Skeletal muscle tissue (tissue), 4 donors: Measurements from ENCODE around the gene GUCA2A. TPM values are rescaled to one million over a fixed set of nuclear protein-coding genes. Genes with fewer than 3 reads are reported as not detected.

ENCODE experiments used
- H3K27ac ChIP-seq: one replicate; pipeline ENCODE4 v1.7.0; 2013; ENCODE audit warnings: mild to moderate bottlenecking, low read depth, low read length, inconsistent platforms
- H3K27me3 ChIP-seq, 3 donors: one replicate each; pipeline ENCODE4 v1.7.0; 2013; ENCODE audit warnings: low read length in 3 of 3; ENCODE audit not compliant: control insufficient read depth in 3 of 3, insufficient read depth in 3 of 3
- H3K36me3 ChIP-seq, 3 donors: one replicate each; pipeline ENCODE4 v1.7.0; 2013; ENCODE audit warnings: low read length in 3 of 3; ENCODE audit not compliant: control insufficient read depth in 3 of 3, insufficient read depth in 3 of 3
- H3K4me1 ChIP-seq, 3 donors: one replicate each; pipeline ENCODE4 v1.7.0; 2013; ENCODE audit warnings: low read length in 3 of 3, mild to moderate bottlenecking in 3 of 3; ENCODE audit not compliant: control insufficient read depth in 3 of 3, insufficient read depth in 3 of 3
- H3K4me3 ChIP-seq, 3 donors: one replicate each; pipeline ENCODE4 v1.7.0; 2013; ENCODE audit warnings: low read length in 3 of 3
- H3K9ac ChIP-seq, 3 donors: one replicate each; pipeline ENCODE4 v1.7.0; 2013; ENCODE audit warnings: low read length in 3 of 3, mild to moderate bottlenecking in 3 of 3, moderate library complexity in 2 of 3, low read depth in 1 of 3
- H3K9me3 ChIP-seq, 3 donors: one replicate each; pipeline ENCODE4 v1.7.0; 2013; ENCODE audit warnings: low read length in 3 of 3; ENCODE audit not compliant: control insufficient read depth in 3 of 3
- total RNA-seq: library from RNA; depleted of rRNA; stranded (reverse); fragments of >200 nt; gene quantifications from one replicate; pipeline ENCODE4 v1.2.3, GENCODE V29; 2014
- donor health status: Osteomylitis.

The GUCA2A gene
- total RNA-seq, 1 donor from 2014 or later: not detected

- H3K27me3 ChIP-seq: peaks cover 0 to 6% (median 3%) of the 10 kb centered on the region in 3 donors
- H3K9ac ChIP-seq: no peak overlapping the region
- H3K9me3 ChIP-seq: peaks cover 0 to 4% (median 0%) of the 10 kb centered on the region in 3 donors
- H3K4me3 ChIP-seq: no peak overlapping the region
- H3K27ac ChIP-seq: no peak overlapping the region
- H3K36me3 ChIP-seq: no peaks in the 10 kb centered on the region
- peaks cover 0 to under 1% (median 0%) of the 10 kb centered on the region in 3 donors for H3K4me1 ChIP-seq
Observed at GRCh38 chr1:42157667-42158066, 6.9 kb downstream of the GUCA2A start.

- Histone ChIP-seq H3K36me3 (no peaks in the 10 kb centered on the region), H3K4me3 (no peak overlapping the region), H3K9me3 (no peaks in the 10 kb centered on the region), H3K27me3 (peaks cover 0 to 6% (median 4%) of the 10 kb centered on the region in 3 donors), H3K4me1 (peaks cover 0 to 5% (median 0%) of the 10 kb centered on the region in 3 donors), H3K9ac (no peak overlapping the region), H3K27ac (no peak overlapping the region)
Observed at GRCh38 chr1:42155362-42155761, 9.2 kb downstream of the GUCA2A start.

- Histone ChIP-seq H3K36me3 (no peaks in the 10 kb centered on the region), H3K4me1 (peaks cover 0 to 5% (median 0%) of the 10 kb centered on the region in 3 donors), H3K27me3 (peaks cover 0 to 6% (median 5%) of the 10 kb centered on the region in 3 donors), H3K4me3 (no peak overlapping the region), H3K9me3 (no peaks in the 10 kb centered on the region), H3K9ac (no peak overlapping the region), H3K27ac (no peak overlapping the region)
Observed at GRCh38 chr1:42154685-42155084, 9.9 kb downstream of the GUCA2A start.

- Histone ChIP-seq H3K36me3 (no peaks in the 10 kb centered on the region), H3K9me3 (no peaks in the 10 kb centered on the region), H3K27ac (no peak overlapping the region), H3K27me3 (peaks cover 0 to 6% (median 6%) of the 10 kb centered on the region in 3 donors), H3K4me3 (no peak overlapping the region), H3K9ac (no peak overlapping the region), H3K4me1 (peaks cover 0 to 5% (median 0%) of the 10 kb centered on the region in 3 donors)
Observed at GRCh38 chr1:42153624-42154023, 10.9 kb downstream of the GUCA2A start.

- no peak within 1 kb of the TSS for H3K9ac ChIP-seq
- H3K27me3 ChIP-seq: peaks cover 0 to 9% (median 9%) of the 10 kb centered on the region in 3 donors
- H3K27ac ChIP-seq: no peak within 1 kb of the TSS
- peaks cover 0 to 5% (median 0%) of the 10 kb centered on the region in 3 donors for H3K4me1 ChIP-seq
- H3K9me3 ChIP-seq: no peaks in the 10 kb centered on the region
- no peaks in the 10 kb centered on the region for H3K36me3 ChIP-seq
- H3K4me3 ChIP-seq: no peak within 1 kb of the TSS
Observed at GRCh38 chr1:42152907-42153600, 11.5 kb downstream of the GUCA2A start, which contains the start of gene GUCA2B. Gene GUCA2B, plus strand, starts transcription at chr1:42153410. Its CDS starts 41 bp downstream, at chr1:42153451.

- H3K27me3 ChIP-seq: peaks cover under 1 to 15% (median 9%) of the 10 kb centered on the region in 3 donors
- H3K4me3 ChIP-seq: no peak overlapping the region
- H3K9me3 ChIP-seq: no peaks in the 10 kb centered on the region
- H3K27ac ChIP-seq: no peak overlapping the region
- no peaks in the 10 kb centered on the region for H3K36me3 ChIP-seq
- H3K9ac ChIP-seq: no peak overlapping the region
- peaks cover 0 to 5% (median 0%) of the 10 kb centered on the region in 3 donors for H3K4me1 ChIP-seq
Observed at GRCh38 chr1:42152119-42152518, 12.4 kb downstream of the GUCA2A start.

- H3K27ac ChIP-seq: no peak overlapping the region
- no peaks in the 10 kb centered on the region for H3K9me3 ChIP-seq
- no peaks in the 10 kb centered on the region for H3K36me3 ChIP-seq
- H3K4me1 ChIP-seq: peaks cover 0 to 8% (median 6%) of the 10 kb centered on the region in 3 donors
- H3K9ac ChIP-seq: no peak overlapping the region
- H3K4me3 ChIP-seq: no peak overlapping the region
- peaks cover 14 to 28% (median 24%) of the 10 kb centered on the region in 3 donors for H3K27me3 ChIP-seq
Observed at GRCh38 chr1:42150651-42151050, 13.9 kb downstream of the GUCA2A start.

GRCh38 chr1:42148166-42148565 lies 16.4 kb downstream of the GUCA2A start:
- Histone ChIP-seq H3K27me3 (peaks cover 34 to 44% (median 39%) of the 10 kb centered on the region in 3 donors), H3K4me3 (no peak overlapping the region), H3K9me3 (no peaks in the 10 kb centered on the region), H3K27ac (no peak overlapping the region), H3K9ac (no peak overlapping the region), H3K4me1 (peaks cover 0 to 14% (median 6%) of the 10 kb centered on the region in 3 donors), H3K36me3 (no peaks in the 10 kb centered on the region)

GRCh38 chr1:42146626-42147320 lies 17.8 kb downstream of the GUCA2A start:
- H3K36me3 ChIP-seq: no peaks in the 10 kb centered on the region
- H3K27ac ChIP-seq: no peak overlapping the region
- no peak overlapping the region for H3K4me3 ChIP-seq
- no peak overlapping the region for H3K9ac ChIP-seq
- peaks cover 0 to 9% (median 6%) of the 10 kb centered on the region in 3 donors for H3K4me1 ChIP-seq
- peaks cover 48 to 58% (median 48%) of the 10 kb centered on the region in 3 donors for H3K27me3 ChIP-seq
- H3K9me3 ChIP-seq: no peaks in the 10 kb centered on the region
